GM19025 (cell line): ENCODE measurements around the gene AIG1.
"Not testable (repeated sequence)": the region's sequence is repeated elsewhere in the genome, so short reads cannot be mapped to it uniquely, and the experiment has no call there.

Experiments
- ATAC-seq: cut with Tn5 transposase; IDR thresholded peaks from one replicate; pipeline ENCODE4 v1.9.1; 2021; ENCODE audit warnings: mild to moderate bottlenecking, low read depth, moderate library complexity; ENCODE audit not compliant: unreplicated experiment

The AIG1 gene

DNA sequence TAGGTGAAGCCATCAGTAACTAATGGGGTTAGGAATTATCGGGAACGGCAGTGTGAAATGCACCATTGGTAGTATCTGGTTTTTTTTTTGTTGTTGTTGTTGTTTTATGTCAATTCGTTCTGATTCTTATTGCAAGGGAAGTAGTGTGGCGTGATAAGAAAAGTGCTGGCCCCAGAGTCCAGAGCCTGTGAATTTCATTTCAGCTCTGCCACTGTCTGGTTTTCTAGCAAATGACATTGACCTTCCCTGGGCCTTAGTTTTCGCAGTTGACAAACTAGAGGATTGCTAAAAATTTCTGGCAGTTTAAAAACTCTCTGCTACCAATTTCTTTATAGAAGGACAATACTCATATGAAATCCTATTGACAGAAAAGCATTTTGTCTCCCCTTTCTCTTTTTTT, 161.6 kb downstream of the AIG1 start:
- ATAC-seq, result no peak

DNA sequence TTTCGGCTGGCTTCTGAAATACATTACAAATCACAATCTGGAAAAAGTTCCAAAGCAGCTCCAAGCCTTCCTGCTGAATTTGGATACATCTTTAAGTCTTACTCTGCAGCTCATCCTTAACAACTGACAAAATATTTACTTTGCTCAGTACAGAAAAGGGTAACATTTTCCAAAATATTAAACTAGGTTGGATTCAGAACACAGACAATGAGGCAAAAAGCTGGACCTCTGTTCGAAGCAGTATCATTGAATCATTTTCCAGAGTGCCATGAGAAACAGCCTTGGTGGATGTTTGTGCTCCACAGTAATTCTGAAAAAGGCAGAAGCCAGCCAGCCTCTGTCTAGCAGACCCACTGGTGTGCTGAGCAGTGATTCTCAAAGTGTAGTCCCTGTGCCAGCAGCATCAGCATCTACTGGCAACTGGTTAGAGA, 162.1 kb downstream of the AIG1 start:
- no peak for ATAC-seq

- ATAC-seq, result no peak
Measured at GRCh38 chr6:143223895-143224294, 163.2 kb downstream of the AIG1 start.

DNA sequence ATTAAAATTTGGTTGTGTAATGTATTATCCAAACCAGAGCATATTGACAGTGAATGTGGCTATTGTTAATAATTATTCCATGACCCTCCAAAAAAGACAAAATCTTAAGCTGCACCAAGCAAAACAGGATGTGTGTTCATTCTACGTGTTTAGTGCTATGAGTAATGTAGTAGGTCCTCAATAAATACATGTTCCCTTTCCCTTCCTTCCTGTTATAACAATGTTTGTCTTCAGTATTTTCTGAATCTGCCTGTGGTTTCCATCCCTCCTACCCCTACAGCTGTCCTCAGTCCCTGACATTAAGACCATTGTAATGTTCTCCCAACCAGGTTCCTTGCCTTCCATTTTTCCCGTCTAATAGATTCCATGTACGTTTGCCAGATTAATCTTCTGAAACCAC, 163.8 kb downstream of the AIG1 start:
- no peak for ATAC-seq

DNA sequence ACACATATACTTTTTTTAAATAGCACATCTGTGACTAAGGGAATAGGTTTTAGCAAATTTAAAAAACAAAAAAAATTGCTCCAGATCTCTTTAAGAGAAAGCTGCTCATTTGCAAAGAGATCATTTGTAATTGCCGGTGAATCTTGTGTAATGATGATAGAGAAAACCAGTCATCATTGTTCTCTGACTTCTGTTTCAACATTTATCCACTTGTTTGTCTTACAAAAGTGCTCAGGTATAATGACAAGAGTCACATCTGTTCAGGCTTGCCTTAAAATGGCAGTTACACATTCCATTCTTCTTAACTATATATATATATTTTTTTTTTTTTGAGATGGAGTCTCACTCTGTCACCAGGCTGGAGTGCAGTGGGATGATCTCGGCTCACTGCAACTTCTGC, 165.2 kb downstream of the AIG1 start:
- no peak for ATAC-seq

DNA sequence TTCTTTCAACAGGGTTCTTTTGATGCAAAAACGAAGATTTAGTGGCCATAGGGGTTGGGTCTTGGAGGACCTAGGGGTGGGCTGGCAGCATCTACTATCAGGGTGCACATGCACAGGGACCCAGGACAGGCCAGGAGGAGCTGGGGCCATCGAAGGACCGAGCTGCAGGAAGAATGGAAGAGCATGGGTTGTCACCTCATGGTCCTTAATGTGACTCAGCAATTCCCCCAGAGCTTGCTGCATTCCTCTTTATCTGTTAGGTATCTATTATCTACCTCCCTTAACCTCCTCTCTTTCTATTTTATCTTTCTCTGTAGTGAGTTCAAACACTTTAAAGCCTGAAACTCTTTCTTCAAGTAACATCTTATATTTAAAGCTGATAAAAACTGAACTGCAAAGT, 167.0 kb downstream of the AIG1 start:
- ATAC-seq, result no peak

DNA sequence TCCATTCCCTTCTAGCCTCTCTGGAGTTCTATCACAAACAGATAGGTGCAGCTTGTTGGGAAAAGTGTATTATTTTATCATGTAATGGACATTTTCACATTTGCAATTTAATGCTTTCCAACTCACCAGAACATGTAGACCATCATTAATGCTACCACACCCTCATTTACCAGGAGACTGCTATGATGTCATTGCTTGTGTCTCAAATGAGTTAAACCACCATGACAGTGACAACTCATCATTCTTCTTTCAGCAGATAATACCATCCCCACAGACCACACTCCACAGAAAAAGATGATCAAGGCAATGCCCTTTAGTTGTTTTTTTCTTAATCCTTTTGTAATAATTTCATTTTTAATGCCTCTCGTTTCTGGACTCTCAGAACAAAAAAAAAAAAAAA, 168.7 kb downstream of the AIG1 start:
- ATAC-seq, result no peak

- no peak for ATAC-seq
Measured at GRCh38 chr6:143232849-143233248, 172.2 kb downstream of the AIG1 start.

GRCh38 chr6:143233554-143234285, 173.0 kb downstream of the AIG1 start:
- no peak for ATAC-seq

- ATAC-seq, result no peak
Measured at GRCh38 chr6:143234734-143235133, 174.0 kb downstream of the AIG1 start.

DNA sequence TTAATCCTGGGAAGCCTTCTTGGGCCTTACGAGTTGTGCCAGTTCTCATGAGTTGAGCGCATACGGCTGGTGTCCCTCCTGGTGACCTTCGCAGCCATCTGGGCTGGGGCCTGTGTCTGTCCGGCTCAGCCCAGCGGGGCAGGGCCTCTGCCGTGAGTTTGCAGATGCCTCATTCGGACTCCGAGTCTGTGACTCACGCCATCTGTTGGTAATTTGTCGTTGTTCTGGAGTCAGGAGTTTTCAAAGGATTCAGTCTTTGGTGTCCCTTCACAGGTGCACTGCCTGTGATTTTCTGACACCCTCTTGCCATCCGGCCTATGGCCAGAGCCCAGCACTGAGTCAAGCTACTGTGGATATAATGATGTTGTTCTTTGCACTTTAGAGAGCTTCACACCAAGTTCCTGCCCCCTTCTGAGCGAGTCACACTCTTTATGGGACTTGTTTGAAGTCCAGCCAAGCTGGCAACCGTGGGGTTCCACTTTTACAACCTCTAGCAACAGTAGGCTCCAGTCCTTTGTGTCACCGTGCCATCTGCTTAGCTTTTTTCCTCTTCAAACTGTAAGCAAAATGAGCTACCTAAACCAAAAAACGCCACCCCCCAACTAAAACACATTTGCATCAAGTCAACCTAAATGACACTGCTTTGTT, 175.6 kb downstream of the AIG1 start:
- ATAC-seq, result no peak

GRCh38 chr6:143238306-143238705, 177.6 kb downstream of the AIG1 start:
- ATAC-seq, result no peak

DNA sequence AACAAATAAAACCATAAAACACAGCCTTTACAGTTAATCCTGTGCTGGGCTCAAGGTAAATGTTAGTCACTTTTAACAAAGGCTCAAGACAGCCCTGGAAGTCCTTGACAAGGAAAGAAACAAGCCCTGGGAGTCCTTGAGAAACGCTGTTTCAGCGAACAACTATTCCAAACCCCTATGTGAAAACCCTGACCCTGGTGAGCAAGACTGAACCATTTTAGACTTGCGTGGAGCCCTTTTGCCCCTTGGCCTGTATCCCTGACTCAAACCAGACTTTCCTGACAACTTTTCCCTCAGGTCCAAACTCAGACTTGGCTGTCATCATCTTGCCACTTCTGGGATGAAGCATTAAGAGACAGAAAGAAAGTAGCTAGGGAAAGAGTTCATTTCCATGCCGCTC, 180.4 kb downstream of the AIG1 start:
- ATAC-seq, result no peak

DNA sequence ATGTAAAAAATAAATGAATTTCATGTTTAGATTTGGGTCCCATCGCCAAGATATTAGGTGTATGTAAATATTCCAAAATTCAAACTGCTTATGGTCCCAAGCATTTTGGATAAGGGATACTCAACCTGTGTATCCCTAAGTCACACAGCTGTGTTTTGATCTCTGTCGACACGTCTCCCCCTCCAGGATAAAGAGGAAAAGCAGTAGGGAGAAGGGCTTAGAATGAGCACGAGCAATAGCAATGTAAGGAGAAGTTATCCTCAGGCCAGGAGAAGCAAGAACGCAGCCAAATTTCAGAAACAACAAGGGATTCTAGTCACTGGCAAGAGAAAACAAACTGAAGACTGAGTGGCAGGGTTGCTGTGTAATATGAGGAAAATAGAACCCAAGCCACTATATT, 181.2 kb downstream of the AIG1 start:
- no peak for ATAC-seq

DNA sequence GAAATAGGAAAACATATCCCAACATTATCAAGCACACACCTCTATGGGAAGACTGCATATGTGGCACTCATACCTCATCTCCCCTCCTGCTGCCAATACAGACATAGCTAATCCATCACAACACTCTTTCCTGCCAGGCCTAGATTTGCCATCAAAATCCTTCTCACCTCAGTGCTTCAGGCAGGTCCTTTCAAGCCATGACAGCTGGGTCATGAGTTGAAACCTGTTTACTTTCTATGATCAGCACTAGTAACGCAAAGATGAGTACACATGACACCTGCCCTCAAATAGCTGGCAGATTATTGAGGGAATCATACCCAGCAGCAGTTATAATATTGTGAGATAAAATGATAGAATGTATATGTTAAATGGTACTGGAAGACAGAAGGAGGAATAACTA, 183.1 kb downstream of the AIG1 start:
- no peak for ATAC-seq

- ATAC-seq, result no peak
Measured at GRCh38 chr6:143245656-143246055, 185.0 kb downstream of the AIG1 start.

DNA sequence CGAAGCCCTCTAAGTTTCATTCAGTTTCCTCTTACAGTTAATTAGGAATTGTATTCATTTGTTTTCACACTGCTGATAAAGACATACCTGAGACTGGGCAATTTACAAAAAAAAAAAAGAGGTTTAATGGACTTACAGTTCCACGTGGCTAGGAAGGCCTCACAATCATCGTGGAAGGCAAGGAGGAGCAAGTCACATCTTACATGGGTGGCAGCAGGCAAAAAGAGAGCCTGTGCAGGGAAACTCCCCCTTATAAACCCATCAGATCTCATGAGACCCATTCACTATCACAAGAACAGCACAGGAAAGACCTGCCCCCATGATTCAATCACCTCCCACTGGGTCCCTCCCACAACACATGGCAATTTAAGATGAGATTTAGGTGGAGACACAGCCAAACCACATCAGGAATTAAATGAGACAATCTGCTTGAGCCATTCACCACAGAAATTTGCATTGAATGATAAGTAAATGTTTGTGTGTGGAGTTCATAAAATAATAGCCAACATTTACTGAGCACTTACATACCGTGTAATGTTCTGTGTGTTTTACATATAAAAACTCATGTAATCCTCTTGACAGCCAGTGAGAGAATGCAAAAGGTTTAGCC, 185.6 kb downstream of the AIG1 start:
- ATAC-seq, result not testable (repeated sequence)

GRCh38 chr6:143247586-143247985, 186.9 kb downstream of the AIG1 start:
- ATAC-seq, result no peak

- no peak for ATAC-seq
Measured at GRCh38 chr6:143248359-143248758, 187.7 kb downstream of the AIG1 start.

GRCh38 chr6:143251288-143251687, 190.6 kb downstream of the AIG1 start:
- ATAC-seq, result no peak

DNA sequence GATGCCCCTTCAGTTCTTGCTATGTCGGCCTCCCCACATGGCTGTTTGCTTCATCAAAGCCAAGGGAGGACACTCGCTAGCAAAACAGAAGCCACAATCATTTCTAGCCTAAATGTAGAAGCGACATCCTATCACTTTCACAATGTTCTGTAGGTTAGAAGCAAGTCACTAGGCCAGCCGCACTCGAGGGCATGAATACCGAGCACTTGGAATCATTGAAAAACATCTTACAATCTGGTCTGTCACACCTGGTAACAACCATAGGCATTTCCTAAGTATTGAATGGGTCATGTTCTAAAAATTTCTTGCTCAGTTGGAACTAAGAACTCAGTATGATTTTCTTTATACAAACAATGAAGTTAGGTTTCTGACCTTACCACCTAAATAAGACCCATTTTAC, 192.3 kb downstream of the AIG1 start:
- ATAC-seq, result no peak

DNA sequence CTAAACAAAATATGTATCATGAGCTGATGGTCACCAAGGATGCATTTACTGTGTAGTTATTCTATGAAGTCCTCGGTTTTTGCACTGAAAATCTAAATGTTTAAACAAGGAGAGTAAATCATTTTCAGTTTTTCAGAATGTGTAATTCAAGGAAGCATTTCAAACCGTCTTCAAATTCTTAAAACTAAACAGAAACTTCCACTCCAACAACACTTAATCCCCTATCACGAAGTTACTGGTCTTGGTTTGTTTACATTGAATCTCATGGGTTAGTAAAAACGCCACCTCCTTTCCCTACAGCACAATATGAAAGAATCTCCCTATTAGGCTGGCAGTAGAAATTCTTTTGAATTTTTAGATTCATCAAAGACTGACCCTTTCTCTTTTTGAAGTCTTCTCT, 192.9 kb downstream of the AIG1 start:
- ATAC-seq, result no peak
